Esophagus squamous epithelium (tissue), 5 donors: ENCODE data around the gene MX1. TPM values are rescaled to one million over a fixed set of nuclear protein-coding genes. Genes with fewer than 3 reads are reported as not detected.
"Not testable (repeated sequence)": the region's sequence is repeated elsewhere in the genome, so short reads cannot be mapped to it uniquely, and the experiment has no call there.

Source experiments
- DNase-seq: peaks from one replicate; lab custom pipeline; 2025; lab: John Stamatoyannopoulos, UW
- H3K27ac ChIP-seq, 4 donors: fragments of 200-600 bp; sonication (generic); one replicate each; pipeline ENCODE4 v1.5.1; 2016 to 2019; ENCODE audit warnings: mild to moderate bottlenecking in 1 of 4
- H3K27me3 ChIP-seq, 4 donors: fragments of 200-600 bp; sonication (generic); 1 replicate in 3 of 4; 2 replicates in 1 of 4; pipeline versions ENCODE4 v1.5.1 to v1.6.0; 2017 to 2021; ENCODE audit warnings: antibody characterized with exemption in 1 of 4
- H3K36me3 ChIP-seq, 3 donors: fragments of 200-600 bp; sonication (generic); one replicate each; pipeline ENCODE4 v1.5.1; 2016 to 2019
- H3K4me1 ChIP-seq, 3 donors: fragments of 200-600 bp; sonication (generic); one replicate each; pipeline ENCODE4 v1.5.1; 2017 to 2019
- H3K4me3 ChIP-seq, 4 donors: fragments of 200-600 bp; sonication (generic); 1 replicate in 3 of 4; 2 replicates in 1 of 4; pipeline ENCODE4 v1.5.1; 2016 to 2019; ENCODE audit warnings: mild to moderate bottlenecking in 2 of 4, moderate library complexity in 1 of 4
- H3K9me3 ChIP-seq, 3 donors: fragments of 200-600 bp; sonication (generic); one replicate each; pipeline ENCODE4 v1.5.1; 2016 to 2019
- POLR2A ChIP-seq, 4 donors: fragments of 450-650 bp; IDR thresholded peaks; one replicate each; pipeline ENCODE4 v1.6.1; 2017; ENCODE audit warnings: antibody characterized with exemption in 4 of 4, mild to moderate bottlenecking in 4 of 4, moderate library complexity in 3 of 4
- WGBS, 2 donors: methylation state at CpG; one replicate each; pipeline ENCODE4 v1.1.5; 2018; 5-methylcytosine and 5-hydroxymethylcytosine counted together
- intact Hi-C: fragments of 100-400 bp; cut with DNase I; formaldehyde crosslinking; loops from one replicate; pipeline ENCODE4 v1.15.0; 2022
- total RNA-seq, 4 donors: library from RNA; depleted of rRNA; stranded (reverse); fragments of >200 nt; gene quantifications; one replicate each; pipeline ENCODE4 v1.1.0, GENCODE V29; 2016
- TF ChIP-seq, protein P1 (sequence below), 6 experiments: fragments of 450-650 bp in 4 of 6; fragments of 200-600 bp in 2 of 6; sonication (generic) in 2 of 6; IDR thresholded peaks; one replicate each; pipeline ENCODE4 v1.5.1; 2016 to 2019; ENCODE audit warnings: antibody characterized with exemption in 6 of 6, mild to moderate bottlenecking in 4 of 6, moderate library complexity in 4 of 6
- donor health status: DM: yes; HTN: yes; CAD: no.

Gene MX1
- total RNA-seq, 4 donors from 2014 or later = 29.7 to 90.2 (median 40.9) TPM

DNA sequence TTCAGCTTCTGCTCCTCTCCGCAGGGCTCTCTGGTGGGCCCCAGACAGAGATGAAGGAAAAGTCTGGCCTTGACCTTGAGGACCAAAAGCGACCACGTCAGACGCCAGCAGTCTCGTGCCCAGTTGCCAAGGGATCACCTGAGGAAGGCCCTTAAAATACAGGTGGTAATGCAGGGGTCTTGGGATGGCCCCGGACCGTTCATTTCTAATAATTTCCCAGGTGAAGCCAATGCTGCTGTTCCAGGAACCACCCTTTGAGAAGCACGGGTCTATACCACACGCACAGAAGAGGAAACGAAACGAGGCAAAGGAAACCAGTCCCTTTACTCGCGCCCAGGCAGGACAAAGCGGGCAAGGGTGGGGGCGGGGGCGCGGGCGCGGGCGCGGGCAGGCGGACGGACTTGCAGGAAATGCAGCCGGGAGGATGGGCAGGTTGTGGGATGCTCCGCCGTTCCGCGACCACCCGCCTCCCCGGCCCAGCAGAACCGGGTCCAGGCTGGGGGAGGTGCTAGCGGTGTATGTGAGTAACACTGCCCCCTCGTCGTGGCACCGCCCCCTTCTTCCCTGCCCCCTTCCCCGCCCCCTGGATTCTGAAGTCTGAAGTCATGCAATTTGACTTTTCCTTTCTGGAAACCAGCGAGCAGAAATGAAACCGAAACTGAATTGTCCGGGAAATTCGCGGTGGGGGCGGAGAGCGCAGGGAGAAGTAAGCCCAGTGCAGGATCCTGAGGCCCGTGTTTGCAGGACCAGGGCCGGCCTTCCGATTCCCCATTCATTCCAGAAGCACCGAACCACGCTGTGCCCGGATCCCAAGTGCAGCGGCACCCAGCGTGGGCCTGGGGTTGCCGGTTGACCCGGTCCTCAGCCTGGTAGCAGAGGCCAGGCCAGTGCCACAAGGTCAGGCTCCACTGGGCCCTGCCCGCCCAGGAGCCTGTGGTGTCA lies 5.8 kb upstream of the MX1 start:
- TF ChIP-seq, protein P1, sequence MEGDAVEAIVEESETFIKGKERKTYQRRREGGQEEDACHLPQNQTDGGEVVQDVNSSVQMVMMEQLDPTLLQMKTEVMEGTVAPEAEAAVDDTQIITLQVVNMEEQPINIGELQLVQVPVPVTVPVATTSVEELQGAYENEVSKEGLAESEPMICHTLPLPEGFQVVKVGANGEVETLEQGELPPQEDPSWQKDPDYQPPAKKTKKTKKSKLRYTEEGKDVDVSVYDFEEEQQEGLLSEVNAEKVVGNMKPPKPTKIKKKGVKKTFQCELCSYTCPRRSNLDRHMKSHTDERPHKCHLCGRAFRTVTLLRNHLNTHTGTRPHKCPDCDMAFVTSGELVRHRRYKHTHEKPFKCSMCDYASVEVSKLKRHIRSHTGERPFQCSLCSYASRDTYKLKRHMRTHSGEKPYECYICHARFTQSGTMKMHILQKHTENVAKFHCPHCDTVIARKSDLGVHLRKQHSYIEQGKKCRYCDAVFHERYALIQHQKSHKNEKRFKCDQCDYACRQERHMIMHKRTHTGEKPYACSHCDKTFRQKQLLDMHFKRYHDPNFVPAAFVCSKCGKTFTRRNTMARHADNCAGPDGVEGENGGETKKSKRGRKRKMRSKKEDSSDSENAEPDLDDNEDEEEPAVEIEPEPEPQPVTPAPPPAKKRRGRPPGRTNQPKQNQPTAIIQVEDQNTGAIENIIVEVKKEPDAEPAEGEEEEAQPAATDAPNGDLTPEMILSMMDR (IDR thresholded peaks at IDR 0.05) = no peak
- TF ChIP-seq POLR2A (IDR thresholded peaks at IDR 0.05) = peak in 1 of 4 donors; percentile 36
- WGBS, 2 donors = 10 to 15% methylated on average over 8 to 17 of the region's 54 CpGs
- peaks cover 3 to 41% (median 20%) of the 10 kb centered on the region in 3 donors for H3K4me1 ChIP-seq
- H3K4me3 ChIP-seq = peak overlapping the region; percentile 47 to 73 (median 62)
- no peak for DNase-seq
- H3K27ac ChIP-seq = peak overlapping the region; percentile 91 to 96 (median 94)
- no peaks in the 10 kb centered on the region for H3K9me3 ChIP-seq
- no peaks in the 10 kb centered on the region for H3K27me3 ChIP-seq
- intact Hi-C loops = no loop called here
- H3K36me3 ChIP-seq = no peaks in the 10 kb centered on the region

GRCh38 chr21:41420998-41421397 lies 5.0 kb upstream of the MX1 start:
- H3K9me3 ChIP-seq, intact Hi-C loops, H3K36me3 ChIP-seq, H3K27me3 ChIP-seq, DNase-seq: not testable (repeated sequence)
- H3K4me3 ChIP-seq = peak overlapping the region; percentile 47 to 73 (median 62)
- WGBS, 2 donors = 31 to 53% methylated on average over 6 to 8 of the region's 8 CpGs
- H3K27ac ChIP-seq = peak overlapping the region; percentile 91 to 96 (median 94)
- peaks cover 3 to 48% (median 25%) of the 10 kb centered on the region in 3 donors for H3K4me1 ChIP-seq

DNA sequence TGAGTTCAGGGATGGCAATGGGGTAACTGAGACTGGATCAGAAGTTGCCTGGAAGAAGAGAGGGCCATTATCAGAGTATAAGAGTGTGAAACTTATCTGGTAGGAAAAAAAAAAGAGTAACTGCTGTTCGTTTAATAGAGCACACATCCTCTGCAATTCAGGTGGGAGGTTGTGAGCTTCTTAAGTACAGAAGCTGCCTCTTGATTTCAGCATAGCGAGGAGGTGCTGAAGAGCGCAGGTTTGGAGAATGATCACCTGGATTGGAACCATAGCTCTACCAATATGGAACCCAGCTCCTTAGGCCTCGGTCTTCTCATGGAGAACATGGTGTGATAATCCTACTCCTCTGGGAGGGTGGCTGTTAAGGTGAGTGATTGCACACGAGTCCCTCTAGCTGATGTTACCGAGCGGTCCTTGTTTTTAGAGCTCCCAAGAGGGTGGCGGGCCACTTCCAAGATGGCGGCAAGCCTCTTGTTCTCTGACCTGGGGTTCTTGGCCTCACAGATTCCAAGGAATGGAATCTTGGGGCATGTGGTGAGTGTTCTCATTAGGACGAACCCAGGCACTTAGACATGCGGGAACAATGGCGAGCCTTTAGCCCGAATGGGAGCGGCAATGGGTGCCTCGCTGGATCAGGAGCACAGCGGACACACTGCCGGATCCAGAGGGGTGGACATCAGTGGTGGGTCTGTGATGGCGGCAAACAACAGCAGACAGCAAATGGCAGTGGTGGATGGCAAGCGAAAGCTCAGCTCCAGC lies 3.3 kb upstream of the MX1 start:
- Histone ChIP-seq H3K9me3 (no peaks in the 10 kb centered on the region), H3K27ac (peak overlapping the region in 2 of 4 donors; percentile 32 to 94), H3K36me3 (peaks cover 0 to 3% (median 0%) of the 10 kb centered on the region in 3 donors), H3K27me3 (no peaks in the 10 kb centered on the region), H3K4me3 (no peak overlapping the region), H3K4me1 (peaks cover 3 to 61% (median 33%) of the 10 kb centered on the region in 3 donors)
- intact Hi-C loops = no loop called here
- WGBS, 2 donors = 92 to 98% methylated on average over 12 to 16 of the region's 19 CpGs
- no peak for TF ChIP-seq POLR2A (IDR thresholded peaks at IDR 0.05)
- TF ChIP-seq, protein P1 (IDR thresholded peaks at IDR 0.05) = no peak
- DNase-seq = no peak

GRCh38 chr21:41423305-41423636 lies 2.8 kb upstream of the MX1 start:
- peaks cover 3 to 62% (median 29%) of the 10 kb centered on the region in 3 donors for H3K4me1 ChIP-seq
- H3K36me3 ChIP-seq, H3K9me3 ChIP-seq, DNase-seq, H3K4me3 ChIP-seq, intact Hi-C loops, H3K27ac ChIP-seq, H3K27me3 ChIP-seq: not testable (repeated sequence)
- 79 to 81% methylated on average over 5 of the region's 5 CpGs for WGBS, 2 donors

DNA sequence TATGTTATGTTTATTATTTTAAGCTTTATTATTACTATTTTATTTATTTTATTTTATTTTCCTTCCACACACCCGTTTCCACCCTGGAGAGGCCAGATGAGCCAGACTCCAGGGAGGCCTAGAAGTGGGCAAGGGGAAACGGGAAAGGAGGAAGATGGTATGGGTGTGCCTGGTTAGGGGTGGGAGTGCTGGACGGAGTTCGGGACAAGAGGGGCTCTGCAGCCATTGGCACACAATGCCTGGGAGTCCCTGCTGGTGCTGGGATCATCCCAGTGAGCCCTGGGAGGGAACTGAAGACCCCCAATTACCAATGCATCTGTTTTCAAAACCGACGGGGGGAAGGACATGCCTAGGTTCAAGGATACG lies 468 bp upstream of the MX1 start:
- peaks cover 0 to 43% (median 19%) of the 10 kb centered on the region in 3 donors for H3K4me1 ChIP-seq
- H3K36me3 ChIP-seq = peaks cover 0 to 30% (median 0%) of the 10 kb centered on the region in 3 donors
- no peak for TF ChIP-seq POLR2A (IDR thresholded peaks at IDR 0.05)
- TF ChIP-seq, protein P1 (IDR thresholded peaks at IDR 0.05) = no peak
- H3K27ac ChIP-seq = peak overlapping the region; percentile 79 to 86 (median 80)
- H3K27me3 ChIP-seq = no peaks in the 10 kb centered on the region
- peak overlapping the region; percentile 45 to 95 (median 75) for H3K4me3 ChIP-seq
- intact Hi-C loops = no loop called here
- DNase-seq = no peak
- H3K9me3 ChIP-seq = no peaks in the 10 kb centered on the region
- WGBS, 2 donors = 43 to 60% methylated on average over 1 to 5 of the region's 7 CpGs
